Activated T-cell treated with anti-CD3 and anti-CD28 coated beads for 24 hours (primary cell): ENCODE measurements around the gene CAMSAP3.

Experiments
- DNase-seq: peaks from one replicate; pipeline ENCODE4 v3.0.0-alpha.2; 2020; ENCODE audit warnings: low read depth

The CAMSAP3 gene

DNA sequence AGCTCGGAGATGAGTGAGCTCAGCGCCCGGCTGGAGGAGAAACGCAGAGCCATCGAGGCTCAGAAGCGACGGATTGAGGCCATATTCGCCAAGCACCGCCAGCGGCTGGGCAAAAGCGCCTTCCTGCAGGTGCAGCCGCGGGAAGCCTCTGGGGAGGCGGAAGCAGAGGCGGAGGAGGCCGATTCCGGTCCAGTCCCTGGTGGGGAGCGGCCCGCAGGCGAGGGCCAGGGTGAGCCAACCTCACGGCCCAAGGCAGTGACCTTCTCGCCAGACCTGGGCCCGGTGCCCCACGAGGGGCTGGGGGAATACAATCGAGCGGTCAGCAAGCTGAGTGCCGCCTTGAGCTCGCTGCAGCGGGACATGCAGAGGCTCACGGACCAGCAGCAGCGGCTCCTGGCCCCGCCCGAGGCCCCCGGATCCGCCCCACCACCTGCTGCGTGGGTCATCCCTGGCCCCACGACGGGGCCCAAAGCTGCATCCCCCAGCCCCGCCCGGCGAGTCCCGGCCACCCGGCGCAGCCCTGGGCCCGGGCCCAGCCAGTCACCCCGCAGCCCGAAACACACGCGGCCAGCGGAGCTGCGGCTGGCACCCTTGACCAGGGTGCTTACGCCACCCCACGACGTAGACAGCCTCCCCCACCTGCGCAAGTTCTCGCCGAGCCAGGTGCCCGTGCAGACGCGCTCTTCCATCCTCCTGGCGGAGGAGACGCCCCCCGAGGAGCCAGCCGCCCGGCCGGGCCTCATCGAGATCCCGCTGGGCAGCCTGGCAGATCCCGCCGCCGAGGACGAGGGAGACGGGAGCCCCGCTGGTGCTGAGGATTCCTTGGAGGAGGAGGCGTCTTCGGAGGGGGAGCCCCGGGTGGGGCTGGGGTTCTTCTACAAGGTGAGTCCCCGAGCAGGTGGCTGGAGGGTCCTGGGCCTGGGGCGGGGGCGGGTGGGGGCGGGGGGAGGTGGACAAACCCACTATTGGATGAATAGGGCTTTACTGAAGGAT lies 16.9 kb downstream of the CAMSAP3 start:
- no peak for DNase-seq

- no peak for DNase-seq
Measured at GRCh38 chr19:7614859-7615741, 19.4 kb downstream of the CAMSAP3 start.

GRCh38 chr19:7617172-7617571 lies 21.5 kb downstream of the CAMSAP3 start:
- no peak for DNase-seq

- no peak for DNase-seq
Measured at GRCh38 chr19:7617735-7618134, 22.1 kb downstream of the CAMSAP3 start.

DNA sequence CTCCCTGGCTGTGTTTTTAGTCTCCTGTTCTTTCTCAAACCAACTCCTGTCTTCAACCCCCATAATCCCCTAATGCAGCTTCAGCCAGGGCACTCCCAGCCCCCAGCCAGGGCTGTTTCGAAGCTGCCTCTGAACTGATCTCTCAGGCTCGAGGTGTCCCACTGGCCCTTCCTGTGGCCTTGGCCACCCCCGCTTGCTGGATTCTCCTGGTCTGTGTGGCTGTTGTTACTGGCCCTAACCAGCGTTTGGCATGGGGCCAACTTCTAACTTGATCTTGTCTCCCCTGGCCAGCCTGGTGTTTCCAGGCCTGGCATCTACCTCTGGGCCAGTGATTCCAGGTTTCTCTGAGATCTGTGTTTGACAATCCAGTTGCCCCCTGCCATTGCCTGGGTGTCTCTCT lies 22.7 kb downstream of the CAMSAP3 start:
- no peak for DNase-seq

DNA sequence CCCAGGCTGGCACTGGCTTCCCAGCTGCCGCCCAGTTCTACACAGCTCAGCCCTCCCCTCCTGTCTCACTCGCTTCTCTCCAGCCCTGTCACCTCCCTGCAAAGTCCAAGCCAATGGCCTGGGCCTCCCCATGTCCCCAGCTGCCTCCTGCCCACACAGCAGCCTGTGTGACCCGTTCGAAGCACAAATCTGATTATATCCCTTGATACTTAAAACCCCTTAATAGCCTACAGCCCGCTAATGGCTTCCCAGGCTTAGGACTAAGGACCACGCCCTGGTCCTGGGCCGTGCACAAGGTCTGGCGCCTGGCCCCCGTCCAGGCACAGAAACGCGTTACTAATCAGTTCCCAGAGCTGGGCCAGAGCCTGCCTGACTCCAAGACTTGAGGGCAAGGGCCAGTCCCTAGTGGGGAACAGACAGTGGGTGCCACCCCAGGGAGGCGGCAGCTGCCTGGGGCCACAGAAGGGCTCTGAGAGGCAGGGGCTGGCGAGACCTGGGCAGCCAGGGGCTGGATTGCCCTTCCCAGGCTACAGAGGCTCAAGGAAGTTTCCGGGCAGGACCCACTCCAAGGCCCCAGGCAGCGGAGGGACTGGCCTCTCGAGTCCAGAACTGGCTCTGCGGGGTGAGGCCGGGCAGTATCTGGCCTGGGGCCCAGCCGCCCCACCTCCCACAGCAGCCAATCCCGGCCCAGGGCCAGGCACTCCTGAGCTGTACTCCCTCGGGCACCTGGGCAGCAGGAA lies 23.3 kb downstream of the CAMSAP3 start:
- DNase-seq, result no peak

DNA sequence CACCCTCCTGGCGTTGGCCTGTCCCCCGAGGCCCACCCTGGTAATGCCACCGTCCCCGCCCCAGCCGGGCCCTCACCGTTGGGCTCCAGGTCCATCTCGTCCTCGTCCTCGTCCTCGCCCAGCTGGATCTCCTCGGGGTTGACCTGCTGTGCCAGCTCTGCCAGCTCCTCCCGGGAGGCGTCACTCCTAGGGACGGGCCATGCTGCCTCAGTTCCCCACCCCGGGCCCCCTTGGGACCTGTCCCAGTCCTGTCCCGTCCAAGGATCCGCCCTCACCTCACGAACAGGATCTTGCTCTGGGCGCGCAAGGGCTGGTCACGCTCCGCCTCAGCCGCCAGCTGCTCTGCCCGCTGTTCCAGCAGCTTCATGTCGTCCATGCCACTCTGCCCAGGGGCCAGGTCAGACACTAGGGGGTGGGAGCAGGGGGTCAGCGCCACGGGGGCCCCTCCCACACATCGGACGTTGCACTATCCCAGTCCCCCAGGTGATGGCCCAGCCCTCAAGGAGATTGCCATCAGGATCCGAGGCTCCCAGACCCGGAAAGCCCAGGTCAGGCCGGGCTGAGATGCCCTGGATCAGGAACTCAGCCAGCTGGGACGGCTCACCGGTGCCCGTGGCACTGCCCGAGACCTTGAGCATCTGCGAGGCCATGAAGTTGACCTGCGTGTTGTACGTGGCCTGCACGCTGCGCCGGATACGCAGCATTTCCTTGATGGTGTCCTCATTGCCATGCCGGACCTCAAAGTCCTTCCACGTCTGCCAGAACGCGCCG lies 24.2 kb downstream of the CAMSAP3 start:
- DNase-seq, result no peak

GRCh38 chr19:7620442-7621412 lies 25.1 kb downstream of the CAMSAP3 start:
- DNase-seq, result no peak

DNA sequence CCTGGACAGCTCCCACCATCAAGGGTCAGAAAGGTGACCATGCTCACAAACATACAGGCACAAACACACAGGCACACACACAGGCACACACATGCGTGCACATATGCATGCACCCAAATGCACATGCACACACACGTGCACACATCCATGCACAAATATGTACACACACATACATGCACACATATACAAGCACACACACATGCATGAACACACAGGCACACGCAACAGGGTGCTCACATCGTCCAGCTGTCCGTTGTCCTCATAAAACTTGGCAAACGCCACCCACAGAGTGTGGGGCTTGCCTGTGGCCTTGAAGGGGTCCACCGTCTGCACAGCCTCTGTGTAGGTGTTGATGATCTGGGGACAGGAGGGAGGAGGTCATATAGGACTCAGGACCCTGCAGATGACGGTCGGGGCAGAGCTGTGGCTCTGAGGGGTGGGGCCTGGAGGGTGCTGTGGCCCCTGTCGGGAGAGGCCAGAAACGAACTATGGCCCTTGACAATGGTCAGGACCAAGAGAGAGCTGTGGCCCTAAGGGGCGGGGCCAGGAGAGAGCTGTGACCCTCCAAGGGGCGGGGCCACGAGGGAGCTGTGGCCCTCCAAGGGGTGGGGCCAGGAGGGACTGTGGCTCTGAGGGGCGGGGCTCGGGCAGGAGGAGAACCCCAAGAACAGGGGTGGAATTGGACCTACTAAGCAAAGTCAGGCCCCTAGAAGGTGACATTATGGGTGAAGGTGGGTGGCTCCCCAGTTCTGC lies 27.4 kb downstream of the CAMSAP3 start:
- DNase-seq, result no peak

- no peak for DNase-seq
Measured at GRCh38 chr19:7623725-7624603, 28.3 kb downstream of the CAMSAP3 start.

GRCh38 chr19:7624810-7625209 lies 29.1 kb downstream of the CAMSAP3 start:
- no peak for DNase-seq

GRCh38 chr19:7625763-7626372 lies 30.2 kb downstream of the CAMSAP3 start:
- DNase-seq, result no peak

DNA sequence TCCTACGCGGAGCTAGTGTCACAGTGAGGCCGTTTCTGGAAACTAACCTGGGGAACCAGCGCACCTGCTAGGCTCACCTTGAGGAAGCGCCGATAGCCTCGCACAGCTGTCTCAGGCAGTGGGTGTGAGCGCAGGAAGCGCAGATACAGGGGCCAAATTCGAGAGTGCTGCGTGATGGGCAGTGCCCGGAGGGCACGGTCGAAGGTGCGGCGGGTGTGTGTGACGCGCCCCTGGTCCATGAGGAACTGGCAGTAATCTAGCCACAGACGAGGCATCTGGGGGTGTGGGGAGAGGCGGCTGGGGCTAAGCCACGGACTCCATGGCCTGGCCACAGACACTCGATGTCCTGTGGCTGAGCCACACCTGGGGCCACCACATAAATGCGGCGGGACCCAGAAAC lies 31.5 kb downstream of the CAMSAP3 start:
- no peak for DNase-seq

- no peak for DNase-seq
Measured at GRCh38 chr19:7628589-7629311, 33.1 kb downstream of the CAMSAP3 start.

GRCh38 chr19:7629347-7630054 lies 33.8 kb downstream of the CAMSAP3 start, which contains the start of the genes PET100 and XAB2:
PET100 (plus strand) TSS chr19:7629793; CDS start chr19:7629834, 41 bp downstream.
XAB2 (minus strand) TSS chr19:7629545; CDS start chr19:7629527, 18 bp downstream.
- DNase-seq, result peak; percentile 94

- DNase-seq, result no peak
Measured at GRCh38 chr19:7631577-7631976, 35.9 kb downstream of the CAMSAP3 start.
